ENCODE measurements around the gene CNNM3. TPM values are rescaled to one million over a fixed set of nuclear protein-coding genes. Genes with fewer than 3 reads are reported as not detected.

Gene CNNM3
- total RNA-seq, 2 donors from 2014 or later, result 9.6 to 10.3 TPM

- peak; percentile 77 for DNase-seq
- intact Hi-C loops (cut with DNase I), result loop anchor here in 1 of 2 donors (10.0 kb wide), 1 partner anchor 177 kb away; the partner anchor contains the start of gene KANSL3
- peak in 1 of 2 donors; percentile 25 for ATAC-seq
Measured at GRCh38 chr2:96811917-96812316, 4.2 kb upstream of the CNNM3 start.

- ATAC-seq (no peak), DNase-seq (no peak)
- intact Hi-C loops (cut with DNase I), result loop anchor here in 1 of 2 donors (10.0 kb wide), 1 partner anchor 179 kb away; the partner anchor contains the start of gene KANSL3
Measured at GRCh38 chr2:96813656-96814055, 2.4 kb upstream of the CNNM3 start.

- DNase-seq, result no peak
- intact Hi-C loops (cut with DNase I), result loop anchor here in 1 of 2 donors (10.0 kb wide), 1 partner anchor 181 kb away; the partner anchor contains the start of gene KANSL3
- no peak for ATAC-seq
Measured at GRCh38 chr2:96815326-96816126, 542 bp upstream of the CNNM3 start.

GRCh38 chr2:96816836-96817702 is 1.0 kb downstream of the CNNM3 start:
- DNase-seq, result peak; percentile 59
- intact Hi-C loops (cut with DNase I), result loop anchor here in 1 of 2 donors (10.0 kb wide), 1 partner anchor 182 kb away; the partner anchor contains the start of gene KANSL3
- peak in 1 of 2 donors; percentile 35 for ATAC-seq

- ATAC-seq (no peak), DNase-seq (no peak)
- intact Hi-C loops (cut with DNase I), result loop anchor here in 1 of 2 donors (10.0 kb wide), 1 partner anchor 183 kb away; the partner anchor contains the start of gene KANSL3
Measured at GRCh38 chr2:96817882-96818281, 1.8 kb downstream of the CNNM3 start.

- ATAC-seq (no peak), DNase-seq (no peak)
- intact Hi-C loops (cut with DNase I), result loop anchor here in 1 of 2 donors (10.0 kb wide), 1 partner anchor 185 kb away; the partner anchor contains the start of gene KANSL3
Measured at GRCh38 chr2:96819128-96819875, 3.2 kb downstream of the CNNM3 start.

- DNase-seq, result no peak
- intact Hi-C loops (cut with DNase I), result loop anchor here in 1 of 2 donors (10.0 kb wide), 1 partner anchor 185 kb away; the partner anchor contains the start of gene KANSL3
- ATAC-seq, result no peak
Measured at GRCh38 chr2:96819876-96820511, 3.9 kb downstream of the CNNM3 start.

- DNase-seq (no peak), ATAC-seq (no peak)
- intact Hi-C loops (cut with DNase I), result no loop called here
Measured at GRCh38 chr2:96821113-96821675, 5.1 kb downstream of the CNNM3 start.

- peak in 1 of 2 donors; percentile 12 for ATAC-seq
- intact Hi-C loops (cut with DNase I), result no loop called here
- no peak for DNase-seq
Measured at GRCh38 chr2:96822786-96823185, 6.7 kb downstream of the CNNM3 start.

- DNase-seq (no peak), ATAC-seq (no peak)
- intact Hi-C loops (cut with DNase I), result no loop called here
Measured at GRCh38 chr2:96823198-96823597, 7.1 kb downstream of the CNNM3 start.

GRCh38 chr2:96824079-96824870 is 8.2 kb downstream of the CNNM3 start:
- DNase-seq, result no peak
- ATAC-seq, result peak in 1 of 2 donors; percentile 55
- intact Hi-C loops (cut with DNase I), result no loop called here

- intact Hi-C loops (cut with DNase I), result no loop called here
- DNase-seq (no peak), ATAC-seq (no peak)
Measured at GRCh38 chr2:96825057-96825456, 9.0 kb downstream of the CNNM3 start.

- ATAC-seq (no peak), DNase-seq (no peak)
- intact Hi-C loops (cut with DNase I), result no loop called here
Measured at GRCh38 chr2:96826546-96827278, 10.6 kb downstream of the CNNM3 start.

GRCh38 chr2:96828436-96828835 is 12.4 kb downstream of the CNNM3 start:
- ATAC-seq, result no peak
- DNase-seq, result no peak
- intact Hi-C loops (cut with DNase I), result no loop called here

- intact Hi-C loops (cut with DNase I), result no loop called here
- no peak for ATAC-seq
- no peak for DNase-seq
Measured at GRCh38 chr2:96828874-96829273, 12.8 kb downstream of the CNNM3 start.

GRCh38 chr2:96830044-96830562 is 14.0 kb downstream of the CNNM3 start:
- intact Hi-C loops (cut with DNase I), result no loop called here
- DNase-seq, result no peak
- ATAC-seq, result no peak
